Measurements from ENCODE around the gene ZDHHC20.

GRCh38 chr13:21328201-21328600 is 130.9 kb downstream of the ZDHHC20 start:
- no peak for TF ChIP-seq CTCF (IDR thresholded peaks at IDR 0.05)
- TF ChIP-seq ELK1 (IDR thresholded peaks at IDR 0.05; ENCODE audit: low read depth, low read length), result no peak
- TF ChIP-seq CHD4 (IDR thresholded peaks at IDR 0.05; ENCODE audit: borderline replicate concordance), result no peak
- TF ChIP-seq JUN (IDR thresholded peaks at IDR 0.05), result no peak
- TF ChIP-seq POLR2A (IDR thresholded peaks at IDR 0.05; ENCODE audit: low read length), result no peak

All from A549 (cell line).